ENCODE measurements around the gene GRN. TPM values are rescaled to one million over a fixed set of nuclear protein-coding genes. Genes with fewer than 3 reads are reported as not detected.

GRN gene
- total and polyA plus RNA-seq, 2 donors (not counting 3 experiments of a cell fraction or from before 2014, with no cell fraction given) = 343 to 1,034 TPM

DNA sequence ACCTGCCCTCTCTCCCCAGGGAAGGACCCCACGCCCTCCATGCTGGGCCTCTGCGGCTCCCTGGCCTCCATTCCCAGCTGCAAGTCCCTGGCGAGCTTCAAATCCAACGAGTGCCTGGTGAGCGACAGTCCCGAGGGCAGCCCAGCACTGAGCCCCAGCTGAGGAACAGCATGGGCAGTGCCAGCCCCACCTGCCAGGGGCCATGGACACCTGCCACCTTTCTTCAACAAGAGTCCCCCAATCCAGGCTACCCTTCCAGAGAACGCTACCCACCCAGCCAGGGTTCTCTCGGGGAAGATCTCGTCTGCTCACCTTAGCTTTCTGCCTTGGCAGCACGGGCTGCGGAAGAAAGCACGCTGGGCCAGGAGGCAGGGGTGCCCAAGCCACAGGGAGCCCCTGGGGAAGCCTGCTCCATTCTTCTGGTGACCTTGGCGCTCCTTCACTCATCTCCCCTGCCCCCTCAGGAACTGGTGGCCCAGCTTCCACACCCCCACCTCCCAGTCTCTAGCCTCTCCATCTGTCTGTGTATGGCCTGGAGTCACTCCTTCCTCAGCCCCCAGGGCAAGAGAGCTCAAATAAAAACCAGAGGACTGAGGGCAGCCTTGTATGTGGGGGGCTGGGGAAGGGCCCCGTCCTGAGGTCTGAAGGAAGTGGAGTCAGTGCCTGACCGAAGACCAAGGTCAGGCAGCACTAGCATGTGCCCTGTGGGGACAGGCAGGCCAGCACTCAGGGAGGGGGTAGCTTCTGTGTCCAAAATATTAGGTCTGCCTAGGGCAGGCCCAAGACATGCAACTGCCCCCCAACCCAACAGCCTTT lies 26.8 kb upstream of the GRN start:
- Histone ChIP-seq H3K27me3 (ENCODE audit: control insufficient read depth in 2 of 2, insufficient read depth in 2 of 2, low read length in 2 of 2) (peaks cover 23 to 30% of the 10 kb centered on the region in 2 experiments), H3K4me2 (ENCODE audit: insufficient read depth, low read length) (no peak overlapping the region), H3K9me1 (replicated peaks; ENCODE audit: control insufficient read depth, extremely low read depth, insufficient read depth, low read length) (no peaks in the 10 kb centered on the region), H3K27ac (ENCODE audit: insufficient read depth, low read depth, low read length) (no peak overlapping the region), H3K4me1 (ENCODE audit: control insufficient read depth, extremely low read depth, insufficient read depth, low read length) (no peaks in the 10 kb centered on the region), H3K4me3 (replicated peaks in 1 of 3; ENCODE audit: insufficient read depth in 1 of 3, low read depth in 1 of 3, low read length in 3 of 3) (no peak overlapping the region), H3K36me3 (ENCODE audit: control insufficient read depth in 2 of 2, extremely low read depth in 1 of 2, insufficient read depth in 2 of 2, low read length in 2 of 2) (peaks cover 3 to 26% of the 10 kb centered on the region in 2 experiments), H3K79me2 (ENCODE audit: control insufficient read depth, insufficient read depth, low read length) (no peaks in the 10 kb centered on the region), H2AFZ (ENCODE audit: low read depth, low read length) (no peak overlapping the region), H3K9me3 (replicated peaks; ENCODE audit: control insufficient read depth, insufficient read depth, low read length) (no peaks in the 10 kb centered on the region), H4K20me1 (replicated peaks; ENCODE audit: control insufficient read depth, extremely low read depth, insufficient read depth, low read length) (no peaks in the 10 kb centered on the region), H3K9ac (replicated peaks; ENCODE audit: extremely low read depth, insufficient read depth, low read length) (no peak overlapping the region)
- dilution Hi-C loops (cut with MboI; ENCODE audit: extremely low pct_ligation_motif_present, low sequenced_read_pairs) (no loop called here), intact Hi-C loops (cut with micrococcal nuclease) (no loop called here)
- ChIA-PET CTCF (interaction anchor here (2.1 to 6.3 kb wide), 2 partner anchors 108 to 205 kb away, joined by 4 to 27 read pairs; no protein-coding TSS in a partner anchor), POLR2A (no interaction called here)
- no peak for FAIRE-seq
- no peak for TF ChIP-seq GATA2 (IDR thresholded peaks at IDR 0.05; ENCODE audit: insufficient read depth, insufficient read length, low read depth, low read length)
- TF ChIP-seq CTCF (IDR thresholded peaks at IDR 0.05; ENCODE audit: extremely low read depth in 1 of 2, insufficient read depth in 1 of 2, low read depth in 1 of 2, low read length in 2 of 2) = no peak
- no peak for TF ChIP-seq EZH2 (IDR thresholded peaks at IDR 0.05; ENCODE audit: borderline replicate concordance, low read depth, low read length, severe bottlenecking)
- no peak for TF ChIP-seq FOS (IDR thresholded peaks at IDR 0.05; ENCODE audit: borderline replicate concordance, insufficient read depth, low read length)
- TF ChIP-seq MYC (IDR thresholded peaks at IDR 0.05; ENCODE audit: low read depth, low read length) = no peak
- BruUV-seq (replicated peaks) = no TSS peak
- DNase-seq (ENCODE audit: low read depth, low spot score) = no peak

Measured in endothelial cell of umbilical vein (primary cell).